GM13977 (cell line): ENCODE measurements around the gene SENP6.

Experiments
- DNase-seq: peaks from one replicate; pipeline ENCODE4 v3.0.0; 2012; ENCODE audit warnings: low spot score
- in situ Hi-C: fragments of 300-500 bp; cut with MboI; formaldehyde crosslinking; loops from one replicate; pipeline ENCODE4 v1.12.0; 2022; ENCODE audit warnings: low sequenced_read_pairs, low pct_unique_long_range_greater_than_20kb, mixed read lengths, inconsistent platforms; ENCODE audit not compliant: unreplicated experiment
- TF ChIP-seq, protein P1 (sequence below): IDR thresholded peaks from 2 replicates; pipeline ENCODE4 v1.5.1; 2012; ENCODE audit warnings: mild to moderate bottlenecking, control low read depth; ENCODE audit not compliant: insufficient read depth; ENCODE audit errors: extremely low read depth, missing control alignments

Gene SENP6

DNA sequence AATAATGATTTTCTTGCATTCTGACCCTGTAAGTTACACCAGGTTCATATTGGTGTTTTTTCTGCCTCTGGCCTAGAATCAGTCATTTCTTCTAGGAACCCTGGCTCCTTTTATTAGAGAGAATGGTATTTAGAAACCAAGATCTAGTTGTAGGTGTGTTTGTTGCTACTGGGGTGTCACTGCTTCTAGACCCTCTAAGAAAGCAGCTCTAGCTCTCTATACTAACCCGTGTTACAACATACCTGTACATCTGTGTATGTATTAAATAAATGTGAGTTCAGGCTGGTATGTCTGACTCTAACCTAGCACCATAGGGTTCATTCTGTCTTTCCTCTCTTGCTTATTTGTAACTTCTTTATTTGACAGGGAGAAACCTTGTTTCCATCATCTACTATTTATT, 16.8 kb downstream of the SENP6 start:
- no peak for DNase-seq
- TF ChIP-seq, protein P1, sequence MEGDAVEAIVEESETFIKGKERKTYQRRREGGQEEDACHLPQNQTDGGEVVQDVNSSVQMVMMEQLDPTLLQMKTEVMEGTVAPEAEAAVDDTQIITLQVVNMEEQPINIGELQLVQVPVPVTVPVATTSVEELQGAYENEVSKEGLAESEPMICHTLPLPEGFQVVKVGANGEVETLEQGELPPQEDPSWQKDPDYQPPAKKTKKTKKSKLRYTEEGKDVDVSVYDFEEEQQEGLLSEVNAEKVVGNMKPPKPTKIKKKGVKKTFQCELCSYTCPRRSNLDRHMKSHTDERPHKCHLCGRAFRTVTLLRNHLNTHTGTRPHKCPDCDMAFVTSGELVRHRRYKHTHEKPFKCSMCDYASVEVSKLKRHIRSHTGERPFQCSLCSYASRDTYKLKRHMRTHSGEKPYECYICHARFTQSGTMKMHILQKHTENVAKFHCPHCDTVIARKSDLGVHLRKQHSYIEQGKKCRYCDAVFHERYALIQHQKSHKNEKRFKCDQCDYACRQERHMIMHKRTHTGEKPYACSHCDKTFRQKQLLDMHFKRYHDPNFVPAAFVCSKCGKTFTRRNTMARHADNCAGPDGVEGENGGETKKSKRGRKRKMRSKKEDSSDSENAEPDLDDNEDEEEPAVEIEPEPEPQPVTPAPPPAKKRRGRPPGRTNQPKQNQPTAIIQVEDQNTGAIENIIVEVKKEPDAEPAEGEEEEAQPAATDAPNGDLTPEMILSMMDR: no peak
- in situ Hi-C loops: no loop called here

DNA sequence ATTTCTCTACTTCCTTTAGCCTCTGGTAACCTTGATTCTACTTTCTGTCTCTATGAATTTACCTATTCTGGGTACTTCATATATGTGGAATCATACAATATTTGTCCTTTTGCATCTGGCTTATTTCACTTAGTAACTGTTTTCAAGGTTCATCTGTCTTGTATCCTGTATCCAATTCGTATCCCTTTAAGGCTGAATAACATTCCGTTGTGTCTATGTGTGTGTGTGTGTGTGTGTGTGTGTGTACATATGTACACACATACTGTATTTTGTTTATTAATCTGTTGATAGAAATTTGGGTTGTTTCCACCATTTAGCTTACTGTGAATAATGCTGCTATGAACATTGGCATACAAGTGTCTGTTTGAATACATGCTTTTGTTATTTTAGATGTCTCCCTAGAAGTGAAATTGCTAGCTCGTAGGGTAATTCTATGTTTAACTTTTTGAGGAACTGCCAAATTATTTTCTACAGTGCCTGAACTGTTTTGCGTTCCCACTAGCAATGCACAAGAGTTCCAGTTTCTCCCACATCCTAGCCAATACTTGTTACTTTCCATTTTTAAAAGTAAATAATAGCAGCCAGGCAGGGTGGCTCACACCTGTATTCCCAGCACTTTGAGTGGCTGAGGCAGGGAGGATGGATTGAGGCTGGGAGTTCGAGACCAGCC, 17.7 kb downstream of the SENP6 start:
- in situ Hi-C loops: no loop called here
- TF ChIP-seq, protein P1: no peak
- DNase-seq: no peak

DNA sequence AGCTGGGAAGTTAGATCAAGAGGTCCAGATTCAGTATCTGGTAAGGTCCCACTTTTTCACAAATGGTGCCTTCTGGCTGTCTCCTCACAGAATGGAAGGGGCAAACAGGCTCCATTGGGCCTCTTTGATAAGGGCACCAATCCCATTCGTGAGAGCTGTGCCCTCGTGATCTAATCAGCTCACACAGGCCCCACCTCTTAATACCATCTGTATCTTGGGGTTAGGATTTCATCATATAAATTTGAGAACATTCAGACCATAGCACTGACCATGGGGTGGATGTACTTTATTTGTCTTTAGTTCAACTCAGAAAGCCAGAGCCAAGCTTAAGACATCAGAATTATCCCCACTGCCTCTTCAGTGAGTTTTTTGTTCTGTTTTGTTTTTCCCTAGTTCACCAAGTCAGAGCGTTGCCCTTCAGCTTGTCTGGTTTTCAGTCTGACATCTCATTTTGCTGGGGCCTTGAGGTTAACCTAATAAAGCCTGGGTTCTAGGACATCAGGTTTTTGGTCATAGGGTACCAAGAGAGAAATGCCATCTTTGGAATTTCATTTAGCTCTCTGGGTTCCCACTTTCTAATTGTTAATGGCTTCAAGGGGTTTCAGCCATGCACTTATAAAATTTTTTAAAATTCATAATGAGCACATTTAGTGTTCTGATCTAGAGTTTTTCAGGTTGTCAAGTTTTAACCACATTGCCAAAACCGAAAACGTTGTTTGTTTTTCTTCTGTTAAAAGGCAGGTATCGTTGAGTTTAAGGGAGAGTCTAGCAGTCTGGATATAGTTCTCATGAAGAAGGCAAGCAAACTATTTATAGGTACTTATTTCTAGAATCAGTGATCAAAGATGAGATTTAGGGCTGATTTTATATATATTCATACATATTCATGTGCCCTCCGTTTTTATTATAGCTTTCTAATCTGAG, 19.0 kb downstream of the SENP6 start:
- TF ChIP-seq, protein P1: no peak
- in situ Hi-C loops: no loop called here
- DNase-seq: no peak

DNA sequence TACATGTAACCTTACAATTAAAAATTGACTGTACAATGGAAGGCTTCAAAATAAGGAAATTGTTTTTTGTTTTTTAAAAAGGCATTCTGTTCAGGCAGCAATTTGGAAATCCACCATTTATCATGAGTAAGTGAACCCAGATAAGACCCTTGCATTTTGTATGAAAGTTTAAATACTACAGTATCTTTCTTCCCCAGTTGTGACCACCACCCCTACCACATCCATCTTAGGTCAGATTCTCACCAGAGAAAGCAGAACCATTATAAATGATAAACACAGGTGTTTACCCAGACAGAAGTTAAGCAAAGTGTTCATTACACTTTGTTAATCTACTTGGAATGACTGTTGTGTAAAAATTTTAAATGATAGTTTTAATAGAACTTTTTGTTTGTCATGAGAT, 20.2 kb downstream of the SENP6 start:
- in situ Hi-C loops: no loop called here
- no peak for DNase-seq
- TF ChIP-seq, protein P1: no peak

DNA sequence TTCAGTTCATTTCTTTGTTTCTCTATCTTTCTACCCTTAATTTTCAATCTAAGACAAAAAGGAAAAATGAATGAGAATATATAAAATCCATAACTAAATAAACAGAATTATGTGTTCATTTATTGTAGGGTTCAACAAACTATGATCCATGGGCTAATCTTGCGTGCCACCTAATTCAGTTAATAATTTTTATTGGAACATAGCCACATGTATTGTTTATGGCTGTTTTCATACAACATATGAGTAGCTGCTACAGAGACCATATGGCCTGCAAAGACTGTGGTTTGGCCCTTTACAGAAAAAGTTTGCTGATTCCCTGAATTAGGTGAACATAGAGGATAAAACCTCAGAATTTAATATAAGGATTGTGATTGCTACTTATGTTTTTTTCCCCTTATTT, 21.8 kb downstream of the SENP6 start:
- TF ChIP-seq, protein P1: no peak
- DNase-seq: no peak
- in situ Hi-C loops: no loop called here

DNA sequence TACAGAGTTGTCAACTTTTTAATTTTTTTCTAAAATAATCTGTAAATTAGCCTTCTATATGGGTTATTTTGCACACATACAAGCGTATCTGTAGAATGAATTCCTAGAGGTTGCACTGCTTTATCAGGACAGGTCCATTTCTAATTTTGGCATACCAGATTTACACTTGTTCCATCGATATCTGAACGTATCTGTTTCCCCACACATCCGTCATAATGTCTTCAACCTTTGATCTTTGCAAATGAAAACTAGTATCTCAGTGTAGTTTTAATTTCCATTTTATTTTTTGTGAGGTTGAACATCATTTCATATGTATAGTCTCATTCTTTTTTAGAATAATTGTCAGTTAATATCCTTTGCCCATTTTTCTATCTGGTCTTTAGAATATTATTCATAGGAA, 22.7 kb downstream of the SENP6 start:
- in situ Hi-C loops: no loop called here
- TF ChIP-seq, protein P1: no peak
- no peak for DNase-seq
